Neural cell (in vitro differentiated cells): ENCODE data around the gene B3GALT5. TPM values are rescaled to one million over a fixed set of nuclear protein-coding genes. Genes with fewer than 3 reads are reported as not detected.

Experiments used
- H2AFZ ChIP-seq: fragments of 200-600, 300-800 bp; sonication (generic), shearing (Covaris generic); 2 replicates; pipeline ENCODE4 v1.6.0; 2014; ENCODE audit warnings: low read depth, mild to moderate bottlenecking, antibody characterized with exemption, low read length, moderate library complexity
- H3F3A ChIP-seq: fragments of 200-600 bp; shearing (Covaris generic); 2 replicates; pipeline ENCODE4 v1.6.1; 2016; ENCODE audit warnings: mild to moderate bottlenecking, moderate library complexity, mixed read lengths, antibody characterized with exemption, low read length; ENCODE audit not compliant: insufficient read depth, poor library complexity, severe bottlenecking
- H3K27ac ChIP-seq: fragments of 200-600, 300-800 bp; sonication (generic), shearing (Covaris generic); 2 replicates; pipeline ENCODE4 v1.5.1; 2014; ENCODE audit warnings: mild to moderate bottlenecking, low read length, moderate library complexity
- H3K27me3 ChIP-seq: fragments of 300-800, 200-600 bp; sonication (generic), shearing (Covaris generic); 2 replicates; pipeline ENCODE4 v1.6.0; 2014; ENCODE audit warnings: mild to moderate bottlenecking, low read depth, low read length, moderate library complexity; ENCODE audit not compliant: insufficient read depth
- H3K36me3 ChIP-seq: fragments of 300-800, 200-600 bp; sonication (generic), shearing (Covaris generic); 2 replicates; pipeline ENCODE4 v1.5.1; 2014; ENCODE audit warnings: mild to moderate bottlenecking, antibody characterized with exemption, low read length, moderate library complexity; ENCODE audit not compliant: insufficient read depth
- H3K4me2 ChIP-seq: fragments of 300-800, 200-600 bp; sonication (generic), shearing (Covaris generic); 2 replicates; pipeline ENCODE4 v1.6.0; 2014; ENCODE audit warnings: mild to moderate bottlenecking, low read length
- H3K4me3 ChIP-seq: fragments of 300-800, 200-600 bp; sonication (generic), shearing (Covaris generic); 2 replicates; pipeline ENCODE4 v1.5.1; 2014; ENCODE audit warnings: mild to moderate bottlenecking, low read length, moderate library complexity
- H3K79me2 ChIP-seq: fragments of 200-600 bp; shearing (Covaris generic); replicated peaks from 2 replicates; pipeline ENCODE4 v1.6.0; 2014; ENCODE audit warnings: mild to moderate bottlenecking, low read length, moderate library complexity; ENCODE audit not compliant: insufficient read depth
- H3K9ac ChIP-seq: fragments of 300-800, 200-600 bp; sonication (generic), shearing (Covaris generic); 2 replicates; pipeline ENCODE4 v1.6.1; 2016; ENCODE audit warnings: mild to moderate bottlenecking, low read length, mixed read lengths
- H3K9me2 ChIP-seq: fragments of 200-600 bp; shearing (Covaris generic); 2 replicates; pipeline ENCODE4 v1.6.1; 2016; ENCODE audit warnings: mild to moderate bottlenecking, low read length, mixed read lengths; ENCODE audit not compliant: insufficient read depth
- H3K9me3 ChIP-seq: fragments of 200-600, 300-800 bp; sonication (generic), shearing (Covaris generic); 2 replicates; pipeline ENCODE4 v1.6.1; 2016; ENCODE audit warnings: mild to moderate bottlenecking, mixed run types, low read length, moderate library complexity, mixed read lengths
- H4K20me1 ChIP-seq: fragments of 200-600 bp; shearing (Covaris generic); 2 replicates; pipeline ENCODE4 v1.6.1; 2016; ENCODE audit warnings: mild to moderate bottlenecking, mixed run types; ENCODE audit not compliant: insufficient read depth
- EP300 ChIP-seq: fragments of 450-650 bp; conservative IDR thresholded peaks from 2 replicates; pipeline ENCODE4 v1.6.1; 2014; ENCODE audit warnings: antibody characterized with exemption, mild to moderate bottlenecking, moderate library complexity; ENCODE audit not compliant: poor library complexity, severe bottlenecking
- EZH2 ChIP-seq: fragments of 200-600, 300-800 bp; shearing (Covaris generic), sonication (generic); IDR thresholded peaks from 2 replicates; pipeline ENCODE4 v1.6.1; 2014; ENCODE audit warnings: antibody characterized with exemption, low read length, borderline replicate concordance, mild to moderate bottlenecking; ENCODE audit not compliant: insufficient read depth, poor library complexity, severe bottlenecking
- MXI1 ChIP-seq: fragments of 450-650 bp; conservative IDR thresholded peaks from 2 replicates; pipeline ENCODE4 v1.6.1; 2014; ENCODE audit warnings: antibody characterized with exemption, mild to moderate bottlenecking; ENCODE audit not compliant: poor library complexity, severe bottlenecking
- POLR2AphosphoS5 ChIP-seq: IDR thresholded peaks from 2 replicates; pipeline ENCODE4 v1.6.1; 2012
- RAD21 ChIP-seq: fragments of 450-650 bp; conservative IDR thresholded peaks from 2 replicates; pipeline ENCODE4 v1.6.1; 2014; ENCODE audit warnings: antibody characterized with exemption, mild to moderate bottlenecking, moderate library complexity
- REST ChIP-seq: IDR thresholded peaks from 2 replicates; pipeline ENCODE4 v1.6.1; 2012; ENCODE audit warnings: borderline replicate concordance
- SMC3 ChIP-seq: fragments of 450-650 bp; conservative IDR thresholded peaks from 2 replicates; pipeline ENCODE4 v1.6.1; 2014; ENCODE audit warnings: antibody characterized with exemption, mild to moderate bottlenecking, moderate library complexity; ENCODE audit not compliant: poor library complexity
- TAF1 ChIP-seq: IDR thresholded peaks from 2 replicates; pipeline ENCODE4 v1.6.1; 2012; ENCODE audit warnings: low read depth
- polyA plus RNA-seq: library from polyadenylated mRNA; depleted of rRNA; stranded (reverse); fragments of >200 nt; gene quantifications from 2 replicates; pipeline ENCODE4 v1.2.3, GENCODE V29; 2014
- TF ChIP-seq, protein P1 (sequence below): fragments of 450-650 bp; IDR thresholded peaks from 2 replicates; pipeline ENCODE4 v1.5.1; 2014; ENCODE audit warnings: antibody characterized with exemption, mild to moderate bottlenecking, moderate library complexity; ENCODE audit not compliant: poor library complexity, severe bottlenecking

B3GALT5 gene
- polyA plus RNA-seq, 1 donor from 2014 or later = 0.50 TPM

GRCh38 chr21:39673163-39673562 is 60.4 kb downstream of the B3GALT5 start:
- H3K79me2 ChIP-seq = no peaks in the 10 kb centered on the region
- H4K20me1 ChIP-seq = no peaks in the 10 kb centered on the region
- H3K4me3 ChIP-seq = no peak overlapping the region
- H3K27me3 ChIP-seq = no peaks in the 10 kb centered on the region
- H3K9me3 ChIP-seq = no peaks in the 10 kb centered on the region
- no peaks in the 10 kb centered on the region for H3K9me2 ChIP-seq
- no peaks in the 10 kb centered on the region for H3F3A ChIP-seq
- H3K9ac ChIP-seq = no peak overlapping the region
- no peak overlapping the region for H2AFZ ChIP-seq
- H3K4me2 ChIP-seq = no peak overlapping the region
- TF ChIP-seq EP300 = no peak
- TF ChIP-seq TAF1 = no peak
- TF ChIP-seq, protein P1, sequence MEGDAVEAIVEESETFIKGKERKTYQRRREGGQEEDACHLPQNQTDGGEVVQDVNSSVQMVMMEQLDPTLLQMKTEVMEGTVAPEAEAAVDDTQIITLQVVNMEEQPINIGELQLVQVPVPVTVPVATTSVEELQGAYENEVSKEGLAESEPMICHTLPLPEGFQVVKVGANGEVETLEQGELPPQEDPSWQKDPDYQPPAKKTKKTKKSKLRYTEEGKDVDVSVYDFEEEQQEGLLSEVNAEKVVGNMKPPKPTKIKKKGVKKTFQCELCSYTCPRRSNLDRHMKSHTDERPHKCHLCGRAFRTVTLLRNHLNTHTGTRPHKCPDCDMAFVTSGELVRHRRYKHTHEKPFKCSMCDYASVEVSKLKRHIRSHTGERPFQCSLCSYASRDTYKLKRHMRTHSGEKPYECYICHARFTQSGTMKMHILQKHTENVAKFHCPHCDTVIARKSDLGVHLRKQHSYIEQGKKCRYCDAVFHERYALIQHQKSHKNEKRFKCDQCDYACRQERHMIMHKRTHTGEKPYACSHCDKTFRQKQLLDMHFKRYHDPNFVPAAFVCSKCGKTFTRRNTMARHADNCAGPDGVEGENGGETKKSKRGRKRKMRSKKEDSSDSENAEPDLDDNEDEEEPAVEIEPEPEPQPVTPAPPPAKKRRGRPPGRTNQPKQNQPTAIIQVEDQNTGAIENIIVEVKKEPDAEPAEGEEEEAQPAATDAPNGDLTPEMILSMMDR = no peak
- no peak for TF ChIP-seq MXI1
- TF ChIP-seq SMC3 = no peak
- TF ChIP-seq EZH2 = no peak
- no peak for TF ChIP-seq POLR2AphosphoS5
- no peak for TF ChIP-seq REST
- no peak for TF ChIP-seq RAD21
- H3K27ac ChIP-seq = no peak overlapping the region
- no peaks in the 10 kb centered on the region for H3K36me3 ChIP-seq

- TF ChIP-seq, protein P1 = no peak
- Histone ChIP-seq H3K27ac (no peak overlapping the region), H3K9ac (no peak overlapping the region), H3K36me3 (no peaks in the 10 kb centered on the region), H3K4me2 (no peak overlapping the region), H3K79me2 (no peaks in the 10 kb centered on the region), H3F3A (no peaks in the 10 kb centered on the region), H3K9me3 (no peaks in the 10 kb centered on the region), H3K4me3 (no peak overlapping the region), H3K27me3 (no peaks in the 10 kb centered on the region), H2AFZ (no peak overlapping the region), H4K20me1 (no peaks in the 10 kb centered on the region), H3K9me2 (no peaks in the 10 kb centered on the region)
Observed at GRCh38 chr21:39673736-39674135, 61.0 kb downstream of the B3GALT5 start.
